ENCODE measurements around the gene COL23A1.
"Not testable (repeated sequence)": the region's sequence is repeated elsewhere in the genome, so short reads cannot be mapped to it uniquely, and the experiment has no call there.

Gene COL23A1

GRCh38 chr5:178248750-178249149 is 341.4 kb downstream of the COL23A1 start:
- DNase-seq, result no peak

GRCh38 chr5:178247481-178248456 is 342.4 kb downstream of the COL23A1 start:
- DNase-seq, result peak; percentile 16

GRCh38 chr5:178246624-178247279 is 343.4 kb downstream of the COL23A1 start:
- no peak for DNase-seq

- DNase-seq, result no peak
Measured at GRCh38 chr5:178245389-178245788, 344.8 kb downstream of the COL23A1 start.

GRCh38 chr5:178244576-178244975 is 345.6 kb downstream of the COL23A1 start:
- no peak for DNase-seq

- DNase-seq, result no peak
Measured at GRCh38 chr5:178242416-178242815, 347.8 kb downstream of the COL23A1 start.

- DNase-seq, result no peak
Measured at GRCh38 chr5:178241688-178242231, 348.4 kb downstream of the COL23A1 start.

GRCh38 chr5:178241231-178241663 is 348.9 kb downstream of the COL23A1 start:
- no peak for DNase-seq

- DNase-seq, result no peak
Measured at GRCh38 chr5:178240766-178241165, 349.4 kb downstream of the COL23A1 start.

GRCh38 chr5:178240341-178240741 is 349.9 kb downstream of the COL23A1 start:
- no peak for DNase-seq

- DNase-seq, result not testable (repeated sequence)
Measured at GRCh38 chr5:178239626-178240301, 350.4 kb downstream of the COL23A1 start.

GRCh38 chr5:178238711-178239592 is 351.2 kb downstream of the COL23A1 start:
- no peak for DNase-seq

GRCh38 chr5:178238313-178238635 is 351.9 kb downstream of the COL23A1 start:
- no peak for DNase-seq

GRCh38 chr5:178237431-178238312 is 352.5 kb downstream of the COL23A1 start:
- DNase-seq, result no peak

- no peak for DNase-seq
Measured at GRCh38 chr5:178236679-178237078, 353.5 kb downstream of the COL23A1 start.

- DNase-seq, result no peak
Measured at GRCh38 chr5:178236126-178236525, 354.1 kb downstream of the COL23A1 start.

- DNase-seq, result no peak
Measured at GRCh38 chr5:178235588-178235974, 354.6 kb downstream of the COL23A1 start.

- DNase-seq, result peak; percentile 69
Measured at GRCh38 chr5:178234750-178235587, 355.2 kb downstream of the COL23A1 start.

- DNase-seq, result peak; percentile 38
Measured at GRCh38 chr5:178234121-178234749, 356.0 kb downstream of the COL23A1 start.

Measured in NCI-H345 (cell line).